GM12801 (cell line): ENCODE measurements around the gene DCLRE1B.

Experiments used
- TF ChIP-seq, protein P1 (sequence below): IDR thresholded peaks from one replicate; pipeline ENCODE4 v1.5.1; 2011; ENCODE audit warnings: control low read depth; ENCODE audit not compliant: insufficient read length; ENCODE audit errors: extremely low read depth

Gene DCLRE1B

DNA sequence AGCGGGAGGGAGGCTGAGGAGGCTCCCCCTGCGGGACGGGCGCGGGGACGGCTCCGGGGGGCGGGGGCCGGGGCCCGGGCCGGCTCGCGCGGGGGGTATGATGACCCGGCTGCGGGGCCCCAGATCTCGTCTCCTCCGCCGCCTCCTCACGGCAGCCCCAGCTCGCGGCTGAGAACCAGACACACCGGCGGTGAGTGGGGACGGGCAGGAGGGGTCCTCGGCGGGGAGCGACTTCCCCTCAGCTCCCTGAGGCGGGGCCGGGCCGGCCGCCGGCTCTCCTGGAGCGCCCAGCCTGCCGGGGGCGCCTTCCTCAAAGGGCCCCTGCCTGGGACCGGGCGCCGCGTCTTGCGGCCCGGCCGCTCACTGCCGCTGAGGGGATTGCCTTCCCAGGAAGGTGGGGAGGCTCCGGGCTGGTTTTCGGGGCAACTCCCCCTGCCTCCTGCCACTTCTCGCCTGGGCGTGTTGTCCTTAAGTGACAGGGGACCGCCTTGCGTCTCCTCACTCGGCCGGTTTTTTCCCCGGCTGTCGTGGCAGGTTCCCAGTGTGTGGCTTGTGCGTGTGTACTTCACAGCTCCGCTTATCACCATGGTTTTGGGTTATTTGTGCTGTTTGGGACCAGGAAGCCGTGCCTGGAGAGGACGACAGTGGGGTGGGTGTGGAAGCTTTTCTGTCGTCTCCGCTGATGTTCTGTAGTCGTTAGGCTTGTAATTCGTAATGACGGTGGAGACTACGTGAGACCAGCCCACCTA lies 24.8 kb downstream of the DCLRE1B start:
- TF ChIP-seq, protein P1, sequence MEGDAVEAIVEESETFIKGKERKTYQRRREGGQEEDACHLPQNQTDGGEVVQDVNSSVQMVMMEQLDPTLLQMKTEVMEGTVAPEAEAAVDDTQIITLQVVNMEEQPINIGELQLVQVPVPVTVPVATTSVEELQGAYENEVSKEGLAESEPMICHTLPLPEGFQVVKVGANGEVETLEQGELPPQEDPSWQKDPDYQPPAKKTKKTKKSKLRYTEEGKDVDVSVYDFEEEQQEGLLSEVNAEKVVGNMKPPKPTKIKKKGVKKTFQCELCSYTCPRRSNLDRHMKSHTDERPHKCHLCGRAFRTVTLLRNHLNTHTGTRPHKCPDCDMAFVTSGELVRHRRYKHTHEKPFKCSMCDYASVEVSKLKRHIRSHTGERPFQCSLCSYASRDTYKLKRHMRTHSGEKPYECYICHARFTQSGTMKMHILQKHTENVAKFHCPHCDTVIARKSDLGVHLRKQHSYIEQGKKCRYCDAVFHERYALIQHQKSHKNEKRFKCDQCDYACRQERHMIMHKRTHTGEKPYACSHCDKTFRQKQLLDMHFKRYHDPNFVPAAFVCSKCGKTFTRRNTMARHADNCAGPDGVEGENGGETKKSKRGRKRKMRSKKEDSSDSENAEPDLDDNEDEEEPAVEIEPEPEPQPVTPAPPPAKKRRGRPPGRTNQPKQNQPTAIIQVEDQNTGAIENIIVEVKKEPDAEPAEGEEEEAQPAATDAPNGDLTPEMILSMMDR = no peak

DNA sequence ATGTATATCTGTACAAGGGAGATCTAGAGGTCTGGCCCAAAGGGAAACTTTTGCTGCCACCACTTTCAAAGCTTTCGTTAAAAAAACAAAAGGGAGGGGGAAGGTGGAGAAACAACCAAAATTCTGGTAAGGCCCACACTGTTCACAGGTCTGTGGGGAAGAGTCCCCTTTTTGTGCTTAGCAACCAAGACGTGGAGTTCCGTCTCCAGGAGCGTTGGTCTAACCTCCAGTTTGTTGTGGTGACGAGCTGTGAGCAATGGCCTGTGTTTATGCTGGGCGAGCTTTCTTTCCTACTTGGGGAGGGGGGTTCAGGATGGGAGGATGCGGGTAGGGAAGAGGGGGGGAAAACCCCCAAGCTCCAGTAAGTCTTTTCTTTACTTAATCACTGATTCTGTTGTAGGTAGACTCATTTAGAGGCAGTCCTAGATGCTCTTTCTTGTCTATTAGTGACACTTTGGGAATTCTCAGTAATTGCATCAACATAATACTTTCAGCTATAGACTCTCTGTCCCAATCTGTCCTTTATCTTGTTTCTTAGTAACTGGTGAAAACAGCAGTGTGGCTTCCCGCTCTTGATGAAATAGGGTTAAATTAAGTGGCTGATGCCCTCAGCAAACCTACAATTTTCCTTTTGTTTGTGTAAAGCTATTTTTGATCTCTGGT lies 25.5 kb downstream of the DCLRE1B start:
- TF ChIP-seq, protein P1 = no peak

DNA sequence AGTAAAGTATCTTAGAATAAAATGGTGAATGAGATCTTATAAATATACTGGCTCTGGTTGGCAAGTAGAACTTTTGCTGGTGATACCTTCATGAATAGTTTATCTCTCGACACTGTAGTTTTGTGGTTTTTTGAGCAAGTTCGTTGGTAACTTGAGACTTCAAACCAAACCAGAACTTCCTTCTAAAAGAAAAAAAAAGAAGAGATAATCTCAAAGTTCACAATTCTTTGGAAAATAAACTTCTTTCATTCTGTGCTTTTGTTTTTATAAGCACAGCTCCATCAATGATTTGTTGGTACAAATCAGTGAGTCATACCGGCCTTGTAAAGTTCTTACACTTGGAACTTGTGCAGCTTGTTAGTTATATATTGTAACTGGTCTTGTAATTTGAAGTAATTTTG lies 26.3 kb downstream of the DCLRE1B start:
- TF ChIP-seq, protein P1 = no peak

DNA sequence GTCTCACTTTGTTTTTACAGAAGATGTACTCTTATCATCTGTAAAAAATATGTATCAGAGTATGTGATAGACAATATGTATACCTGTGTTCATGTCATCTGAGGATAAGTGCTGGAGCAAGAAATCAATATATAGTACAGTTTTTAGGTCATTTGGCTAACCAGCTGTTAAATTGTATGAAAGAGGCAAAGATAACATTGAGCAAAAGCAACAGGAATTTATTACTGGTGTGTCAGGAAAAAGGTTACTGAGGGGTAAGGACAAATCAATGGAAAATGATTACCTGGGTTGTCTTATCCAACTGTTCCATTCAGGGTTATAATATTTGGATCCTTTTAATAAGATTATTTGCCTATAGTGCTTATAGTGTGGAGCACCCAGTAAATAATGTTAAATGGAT lies 28.9 kb downstream of the DCLRE1B start:
- TF ChIP-seq, protein P1 = no peak

DNA sequence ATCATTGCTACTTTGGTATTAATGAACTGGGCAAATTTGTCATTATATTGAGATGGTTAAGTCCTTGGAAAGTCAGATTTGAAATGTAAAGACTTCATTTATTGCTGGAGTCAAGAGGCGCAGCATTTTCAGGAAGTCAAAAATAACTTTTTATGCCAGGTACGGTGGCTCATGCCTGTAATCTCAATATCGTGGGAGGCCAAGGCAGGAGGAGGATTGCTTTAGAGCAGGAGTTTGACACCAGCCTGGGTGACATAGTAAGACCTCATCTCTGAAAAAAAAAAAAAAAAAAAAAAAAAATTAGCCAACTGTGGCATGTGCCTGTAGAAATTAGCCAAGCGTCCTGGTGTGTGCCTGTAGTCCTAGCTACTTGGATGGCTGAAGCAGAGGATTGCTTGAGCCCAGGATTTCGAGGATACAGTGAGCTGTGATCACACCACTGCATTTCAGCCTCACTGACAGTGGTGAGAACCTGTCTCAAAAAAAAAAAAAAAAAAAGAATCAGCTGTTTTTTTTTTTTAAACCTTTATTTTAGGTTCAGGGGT lies 29.5 kb downstream of the DCLRE1B start:
- TF ChIP-seq, protein P1 = no peak

DNA sequence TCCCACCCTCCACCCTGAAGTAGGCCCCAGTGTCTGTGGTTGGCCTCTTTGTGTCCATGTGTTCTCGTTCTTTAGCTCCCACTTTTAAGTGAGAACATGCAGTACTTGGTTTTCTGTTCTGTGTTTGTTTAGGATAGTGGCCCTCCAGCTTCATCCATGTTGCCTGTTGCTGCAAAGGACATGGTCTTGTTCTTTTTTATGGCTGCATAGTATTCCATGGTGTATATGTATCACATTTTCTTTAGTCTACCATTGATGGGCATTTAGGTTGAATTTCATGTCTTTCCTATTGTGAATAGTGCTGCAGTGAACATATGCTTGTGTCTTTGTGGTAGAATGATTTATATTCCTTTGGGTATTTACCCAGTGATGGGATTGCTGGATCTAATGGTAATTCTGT lies 30.1 kb downstream of the DCLRE1B start:
- TF ChIP-seq, protein P1 = no peak

DNA sequence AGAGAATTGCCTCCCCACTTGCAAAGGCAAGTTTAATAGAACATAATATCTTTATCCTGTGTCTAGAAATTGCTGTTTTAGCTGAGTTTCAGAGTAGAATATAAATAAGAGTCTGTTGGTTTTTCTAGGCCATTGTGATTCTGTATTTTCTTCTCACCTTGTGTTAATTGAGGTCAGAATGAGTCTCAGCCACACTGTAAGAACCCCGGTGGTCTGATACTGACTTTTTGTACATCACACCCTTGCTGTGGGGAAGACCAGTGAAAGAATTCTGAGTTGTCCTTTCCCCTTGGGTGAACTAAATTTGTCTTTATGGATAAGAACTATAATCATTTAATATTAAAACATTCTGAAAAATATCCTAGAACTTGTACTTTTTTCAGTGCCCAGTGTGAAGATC lies 30.8 kb downstream of the DCLRE1B start:
- TF ChIP-seq, protein P1 = no peak
